RPMI7951 (cell line): ENCODE results near the gene SEPTIN6. TPM values are rescaled to one million over a fixed set of nuclear protein-coding genes. Genes with fewer than 3 reads are reported as not detected.
"Not testable (repeated sequence)": the region's sequence is repeated elsewhere in the genome, so short reads cannot be mapped to it uniquely, and the experiment has no call there.

Experiments used
- DNase-seq: peaks from one replicate; pipeline ENCODE4 v3.0.0-alpha.2; 2012; ENCODE audit warnings: low read depth
- total RNA-seq: library from RNA; depleted of rRNA; stranded (reverse); fragments of >200 nt; shearing (Covaris generic); gene quantifications from 2 replicates; pipeline ENCODE4 v1.2.3, GENCODE V29; 2014

The SEPTIN6 gene
- total RNA-seq, 1 experiment from 2014 or later = 10.3 TPM

DNA sequence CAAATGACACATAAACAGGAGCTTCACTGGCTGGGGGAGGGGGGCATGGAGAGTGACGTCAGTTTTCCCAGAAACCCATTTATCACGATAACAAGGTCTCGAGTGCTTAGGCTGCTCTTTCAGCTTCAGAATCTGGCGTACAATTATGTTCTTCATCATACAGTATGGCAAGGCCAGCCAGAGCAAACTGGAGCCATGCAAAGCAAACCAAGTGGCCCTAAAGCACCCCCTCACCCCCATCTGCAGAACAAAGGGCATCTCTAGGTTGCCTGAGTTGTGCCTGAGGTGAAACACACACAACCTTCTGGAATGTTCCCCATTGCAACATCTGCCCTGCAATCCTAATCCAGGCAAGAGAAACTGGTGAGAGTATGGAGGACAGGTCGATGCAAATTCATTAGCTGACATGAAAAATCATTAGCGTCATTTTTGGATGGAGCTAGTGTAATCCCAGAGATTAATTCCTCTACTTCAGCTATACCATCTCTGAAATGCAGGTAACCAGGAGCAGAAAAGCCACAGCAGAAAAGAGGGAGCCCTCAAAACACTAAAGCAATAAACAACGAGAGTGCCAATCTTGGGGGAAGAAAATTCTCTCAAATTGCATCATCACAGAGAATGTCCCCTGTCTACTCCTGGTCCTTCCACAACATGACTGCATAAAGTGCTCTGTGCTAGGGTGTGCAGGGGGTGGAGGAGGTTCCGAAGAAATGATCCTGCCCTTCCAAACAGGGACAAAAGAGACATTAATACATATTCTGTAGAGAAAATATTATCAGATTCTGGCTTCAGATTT lies 1.8 kb downstream of the SEPTIN6 start:
- no peak for DNase-seq

DNA sequence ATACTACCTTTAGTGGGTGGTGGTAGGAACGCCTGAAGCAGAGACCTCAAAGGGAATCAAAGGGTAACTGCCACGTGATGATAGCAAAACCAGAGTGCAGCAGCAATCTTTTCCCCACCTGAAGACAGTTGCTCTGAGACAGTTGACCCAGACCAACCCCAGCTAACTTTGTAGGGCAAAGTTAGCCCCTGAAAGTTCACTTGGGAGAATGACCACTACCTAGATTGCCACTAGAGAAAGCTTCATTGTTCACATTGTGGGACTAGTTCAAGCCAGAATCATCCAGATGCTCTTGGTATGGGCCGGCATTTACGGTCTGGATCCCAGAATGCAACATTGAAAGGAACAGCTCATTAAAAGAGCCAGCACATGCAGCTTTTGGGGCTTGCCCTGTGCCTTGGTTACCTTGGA lies 4.1 kb downstream of the SEPTIN6 start:
- DNase-seq = no peak

DNA sequence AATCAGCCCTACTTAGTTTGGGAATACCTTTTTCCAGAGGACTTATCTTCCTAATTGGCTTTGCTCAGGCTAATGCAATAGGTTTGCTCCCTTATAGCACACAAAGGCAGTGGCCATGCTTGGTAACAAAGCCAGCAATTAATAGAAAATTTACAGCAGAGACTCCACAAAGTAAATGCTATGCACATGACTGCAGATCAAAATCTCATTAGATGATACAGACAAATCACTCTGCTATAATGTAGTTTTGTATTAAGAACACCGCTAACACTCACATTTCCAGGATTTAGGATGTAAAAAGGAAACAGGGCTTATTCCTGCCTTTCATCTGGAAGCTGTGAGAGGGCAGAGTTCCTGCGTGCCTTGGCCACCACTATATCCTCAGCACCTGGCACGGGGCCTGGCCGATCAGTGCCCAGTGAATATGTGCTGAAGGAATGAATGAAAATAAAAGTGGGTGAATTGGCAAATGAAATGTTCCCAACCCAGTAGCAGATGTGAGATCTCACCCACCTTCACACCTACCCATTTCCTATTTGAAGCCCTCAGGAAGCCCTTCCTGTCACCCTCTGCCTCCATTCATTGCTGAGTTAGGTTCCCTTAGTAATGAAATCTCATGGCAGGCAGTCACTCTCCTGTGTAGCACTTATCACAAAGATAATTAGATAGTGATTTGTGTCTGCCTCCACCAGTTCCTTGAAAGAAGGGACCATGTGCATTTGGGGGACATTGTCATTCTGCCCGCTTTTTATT lies 5.1 kb downstream of the SEPTIN6 start:
- no peak for DNase-seq

DNA sequence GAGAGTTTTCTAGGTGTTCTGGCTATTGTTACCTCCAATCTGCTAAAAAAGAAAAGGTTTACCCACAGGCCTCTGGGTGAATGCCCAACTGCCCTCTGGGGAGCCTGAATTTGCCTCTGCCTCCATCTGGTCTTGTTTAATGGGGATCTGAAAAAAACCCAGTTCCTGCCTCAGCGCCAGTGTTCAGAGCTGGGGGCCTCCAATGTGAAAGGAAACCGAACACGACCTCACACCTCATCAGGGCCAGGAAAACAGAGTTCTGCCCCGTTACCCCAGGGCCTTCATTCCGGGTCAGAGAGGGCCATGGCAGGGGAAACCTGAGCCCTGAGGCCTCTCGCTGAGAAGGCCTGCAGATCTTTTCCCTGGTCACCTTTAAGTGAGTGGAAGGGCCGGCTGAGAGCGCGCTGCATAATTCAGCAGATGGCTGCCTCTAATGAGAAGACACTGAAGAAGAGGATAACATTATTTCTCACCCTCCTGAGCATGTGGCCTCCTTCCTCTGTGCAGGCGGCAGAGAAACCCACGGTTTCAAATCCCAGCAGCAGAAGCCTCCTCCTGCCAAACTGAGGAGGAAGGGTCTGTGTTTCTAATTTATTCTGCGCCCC lies 6.8 kb downstream of the SEPTIN6 start:
- no peak for DNase-seq

DNA sequence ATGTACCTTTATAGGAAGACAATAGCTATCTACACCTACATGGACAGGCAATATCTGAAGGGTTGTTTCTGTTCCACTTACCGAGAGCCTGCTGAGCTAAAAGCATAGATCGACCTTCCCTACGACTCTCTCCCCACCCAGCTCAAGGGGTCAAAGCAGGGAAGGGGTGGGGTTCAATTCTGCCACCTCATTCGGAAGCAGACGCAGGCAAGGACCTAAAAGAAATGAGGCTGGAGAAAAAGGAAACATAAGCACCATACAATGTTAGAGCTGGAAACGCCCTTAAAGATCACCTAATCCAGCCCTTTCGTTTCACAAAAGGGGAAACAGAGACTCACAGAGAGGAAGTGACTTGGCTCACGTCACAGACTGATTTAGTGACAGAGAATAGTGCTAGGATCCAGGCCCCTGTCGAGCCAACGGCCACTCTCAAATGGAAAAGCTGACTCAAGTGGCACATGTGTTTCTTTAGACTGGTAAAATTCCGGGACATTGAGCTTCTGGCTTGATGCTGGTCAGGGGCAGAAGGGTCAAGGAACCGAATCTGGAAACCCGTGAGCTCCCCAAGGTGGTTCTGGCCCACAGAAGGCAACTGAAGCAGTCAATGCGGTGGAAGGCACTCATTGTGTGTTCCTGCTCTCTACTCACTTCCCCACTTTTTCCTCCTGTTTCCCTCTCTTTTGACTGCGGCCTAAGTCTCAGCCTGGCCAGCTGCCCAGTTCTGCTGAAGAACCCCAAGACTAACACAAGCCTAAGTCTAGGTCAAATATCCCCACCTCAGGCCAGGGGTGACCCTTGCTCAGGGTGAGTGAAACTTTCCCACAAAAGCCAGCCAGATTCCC lies 7.5 kb downstream of the SEPTIN6 start:
- DNase-seq = no peak

DNA sequence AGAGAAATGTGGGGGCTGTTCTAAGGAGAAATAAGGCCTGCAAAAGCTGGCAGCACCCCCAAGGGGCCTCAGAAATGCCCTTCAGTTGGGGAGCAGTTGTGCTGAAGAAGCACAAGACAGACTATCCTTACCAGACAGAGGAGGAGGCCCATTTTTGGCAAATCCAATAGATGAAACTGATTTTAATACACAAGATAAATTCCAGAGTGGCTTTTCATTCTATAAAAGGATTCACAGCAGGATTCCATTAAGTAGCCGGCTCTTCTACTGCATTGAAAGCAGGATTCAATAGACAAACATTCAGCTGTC lies 8.1 kb downstream of the SEPTIN6 start:
- DNase-seq = no peak

DNA sequence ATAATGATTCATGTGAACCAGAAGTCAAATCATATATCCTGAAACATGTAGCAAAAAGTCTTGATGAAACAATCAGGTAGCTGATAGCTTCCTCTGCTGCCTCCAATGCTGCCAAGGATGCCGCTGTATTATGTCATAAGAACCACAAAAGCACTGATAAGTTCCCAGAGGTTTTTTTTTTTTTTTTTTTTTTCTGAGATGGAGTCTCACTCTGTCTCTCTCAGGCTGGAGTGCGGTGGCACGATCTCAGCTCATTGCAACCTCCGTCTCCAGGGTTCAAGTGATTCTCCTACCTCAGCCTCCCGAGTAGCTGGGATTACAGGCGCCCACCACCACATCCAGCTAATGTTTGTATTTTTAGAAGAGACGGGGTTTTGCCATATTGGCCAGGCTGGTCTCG lies 8.7 kb downstream of the SEPTIN6 start:
- DNase-seq = not testable (repeated sequence)

DNA sequence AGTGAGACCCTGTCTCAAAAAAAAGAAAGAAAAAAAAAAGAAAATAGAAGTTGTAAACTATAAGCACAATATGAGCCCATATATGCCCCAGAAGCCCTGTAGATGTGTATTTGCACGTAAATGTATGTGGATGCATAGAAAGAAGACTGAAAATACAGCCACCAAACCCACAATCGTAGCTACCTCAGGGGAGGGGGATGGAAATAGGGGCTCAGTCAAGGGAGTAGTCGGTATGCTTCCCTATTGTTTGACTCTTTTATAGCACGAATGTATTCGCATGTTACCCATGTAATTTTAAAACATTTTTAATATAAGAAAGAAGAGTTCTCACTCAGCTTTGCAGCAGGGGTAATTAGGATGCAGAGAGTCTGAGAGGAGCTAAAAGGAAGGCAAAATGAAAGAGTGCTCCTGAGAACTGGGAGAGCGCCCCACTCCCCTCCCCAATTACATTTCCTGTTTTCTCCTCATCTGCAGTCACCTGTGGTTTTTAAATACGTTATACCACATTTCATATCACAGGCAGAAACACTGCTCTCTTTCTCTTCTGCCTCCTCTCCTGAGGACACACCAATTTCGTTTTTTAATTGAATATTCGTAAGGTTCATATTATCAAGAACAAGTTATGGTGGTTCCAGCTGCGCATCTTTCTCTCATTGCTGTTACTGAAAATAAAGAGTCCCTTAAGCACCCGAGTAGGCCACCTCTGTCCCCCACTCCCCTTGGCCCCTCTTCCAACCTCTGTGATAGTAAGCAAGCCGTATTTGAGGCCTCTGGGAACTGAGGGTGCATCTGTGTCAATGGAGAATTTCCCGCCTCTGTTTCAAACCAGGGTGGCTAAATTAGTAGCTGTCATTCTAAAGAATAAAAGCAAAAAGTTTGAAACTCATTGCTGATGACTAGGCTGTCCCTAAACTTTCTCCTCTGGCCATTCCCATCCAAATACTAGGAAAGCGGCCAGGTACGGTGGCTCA lies 10.7 kb downstream of the SEPTIN6 start:
- DNase-seq = no peak

DNA sequence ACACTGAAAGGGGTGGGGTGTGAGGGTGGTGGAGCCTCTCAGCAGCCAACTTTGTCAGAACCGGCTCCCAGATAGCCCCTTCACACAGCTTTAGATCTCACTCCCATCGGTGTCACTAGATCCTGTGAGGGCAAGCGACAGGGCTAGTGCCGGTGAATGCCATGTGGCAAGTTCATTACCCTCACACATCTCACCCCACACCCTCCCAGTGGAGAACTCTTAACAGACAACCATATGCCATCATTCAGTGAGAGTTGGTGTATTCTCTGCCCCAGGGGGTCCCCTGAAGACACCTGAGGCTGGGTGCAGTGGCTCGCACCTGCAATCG lies 15.3 kb downstream of the SEPTIN6 start:
- DNase-seq = no peak

DNA sequence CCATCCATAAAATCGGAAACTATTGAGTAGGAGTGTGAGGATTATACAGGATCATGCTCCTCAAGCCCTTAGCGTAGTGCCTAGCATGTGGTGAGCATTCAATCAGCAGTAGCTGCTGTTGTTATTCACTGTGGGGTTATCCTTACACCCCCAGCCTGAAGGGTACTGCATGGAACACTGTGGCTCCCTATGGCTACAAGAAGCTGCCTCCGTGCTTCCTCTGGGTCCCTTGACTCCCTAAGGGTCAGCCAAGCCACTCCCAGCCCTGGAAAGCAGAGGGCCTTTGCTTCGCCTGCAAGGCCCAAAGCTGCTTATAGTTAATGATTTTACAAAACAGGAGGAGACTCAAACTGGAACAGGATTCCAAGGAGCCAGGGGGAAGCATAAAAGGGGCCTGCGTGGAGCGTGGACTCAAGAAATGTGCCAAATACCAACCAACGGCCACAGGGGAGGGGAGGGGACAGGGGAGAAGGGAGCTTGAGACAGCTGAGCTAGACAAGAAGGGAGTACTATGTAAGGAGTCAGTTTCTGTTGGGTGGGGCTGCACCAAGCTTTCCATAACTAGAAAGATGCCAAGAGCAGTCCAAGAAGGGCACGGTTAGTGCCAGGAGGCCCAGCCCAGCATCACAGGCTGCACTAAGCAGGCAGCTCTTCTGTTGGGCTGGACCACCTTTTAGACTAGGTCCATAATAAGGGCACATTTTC lies 15.9 kb downstream of the SEPTIN6 start:
- no peak for DNase-seq

DNA sequence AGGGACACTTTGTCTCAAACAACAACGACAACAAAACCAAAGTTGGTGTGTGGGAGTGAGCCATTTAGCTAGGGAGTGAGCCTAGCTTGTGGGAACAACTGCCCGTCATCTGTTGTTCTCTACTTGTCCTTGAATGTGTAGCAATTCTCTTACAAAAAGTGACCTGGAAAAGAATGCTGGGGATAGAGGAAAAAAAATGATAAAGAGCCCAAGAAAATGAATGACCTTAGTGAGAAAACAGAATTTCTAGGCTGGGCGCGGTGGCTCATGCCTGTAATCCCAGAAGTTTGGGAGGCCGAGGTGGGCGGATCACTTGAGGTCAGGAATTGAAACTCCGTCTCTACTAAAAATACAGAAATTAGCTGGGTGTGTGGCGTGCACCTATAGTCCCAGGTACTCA lies 19.6 kb downstream of the SEPTIN6 start:
- no peak for DNase-seq

DNA sequence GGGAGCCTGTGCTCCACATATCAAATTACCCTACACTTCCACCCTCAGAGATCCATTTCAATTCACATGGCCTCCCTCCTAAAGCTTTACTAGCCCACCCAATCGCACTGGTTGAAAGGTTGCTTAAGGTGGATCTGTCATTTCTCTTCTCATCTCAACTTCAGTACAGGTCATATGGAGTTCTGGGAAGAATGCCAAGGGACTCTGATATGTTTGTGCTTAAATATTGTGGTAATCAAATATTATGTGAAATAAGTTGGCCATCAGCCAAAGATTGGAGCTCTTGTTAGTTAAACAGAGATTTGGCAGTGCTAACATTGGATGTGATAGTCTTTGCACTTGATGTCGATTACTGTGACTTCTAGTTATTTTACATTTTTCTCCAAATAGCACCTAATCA lies 20.5 kb downstream of the SEPTIN6 start:
- DNase-seq = no peak

DNA sequence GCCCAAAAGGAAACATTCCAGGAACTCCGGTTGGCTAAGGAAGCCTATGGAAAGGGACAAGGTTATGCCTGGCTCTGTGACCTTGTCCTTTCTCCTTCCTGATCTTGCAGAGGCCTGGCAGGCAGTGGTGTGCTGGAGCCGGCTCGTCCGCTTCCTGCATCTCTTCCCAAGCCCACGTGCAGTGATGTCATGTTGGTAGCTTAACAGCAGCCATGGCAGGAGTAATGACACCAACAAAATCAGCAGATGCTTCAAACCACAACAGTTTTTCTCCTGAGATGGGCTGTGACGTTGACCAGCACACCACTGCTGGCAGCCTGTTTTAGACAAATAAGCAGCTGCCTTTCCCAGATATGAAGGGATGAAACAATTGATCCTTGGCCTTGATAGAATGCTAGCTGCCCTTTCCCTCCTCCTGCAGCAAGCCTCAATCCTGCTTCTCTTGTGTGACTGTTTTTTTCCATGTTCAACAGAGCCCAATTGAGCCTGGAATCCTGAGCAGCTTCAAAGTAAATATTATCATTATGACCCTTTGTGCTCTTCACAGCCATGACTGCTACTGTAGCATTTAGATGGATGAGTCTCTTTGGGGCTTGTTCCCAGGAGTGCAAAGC lies 23.4 kb downstream of the SEPTIN6 start:
- DNase-seq = no peak

DNA sequence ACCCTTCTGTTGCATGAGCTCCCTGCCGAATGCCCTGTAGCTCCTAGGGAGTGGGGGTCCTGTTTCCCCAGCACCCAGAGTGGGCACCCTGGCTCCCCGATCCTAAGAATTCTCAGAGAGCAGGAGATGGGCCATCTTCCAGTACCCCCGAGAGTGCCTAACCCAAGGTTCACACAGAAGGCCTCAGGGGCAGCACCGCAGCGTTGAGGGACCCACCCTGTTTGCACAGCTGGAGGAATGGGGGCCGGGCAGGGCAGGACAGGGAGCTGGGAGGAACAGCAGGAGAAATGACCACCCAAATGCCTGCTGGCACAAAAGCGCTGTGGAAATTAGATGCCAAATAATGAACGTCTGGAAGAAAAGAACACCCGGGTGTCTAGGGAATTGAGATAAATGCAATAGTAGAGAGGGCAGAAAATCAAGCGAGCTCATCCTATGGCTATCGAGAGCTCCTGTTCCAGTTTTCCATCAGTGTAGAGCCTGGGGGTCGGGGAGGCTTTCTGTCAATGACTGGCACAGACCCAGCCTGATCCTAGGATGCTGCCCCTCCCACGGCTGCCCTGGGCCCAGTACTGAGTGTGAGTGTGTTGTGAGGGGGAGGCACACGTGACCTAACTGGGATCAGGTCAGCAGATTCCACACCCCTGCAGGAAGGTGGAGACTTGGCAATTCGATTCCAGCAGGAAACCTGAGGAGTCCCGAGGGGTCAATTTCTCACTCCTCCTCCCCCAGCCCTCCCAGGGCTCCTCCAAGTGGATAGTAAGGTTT lies 25.7 kb downstream of the SEPTIN6 start:
- no peak for DNase-seq

DNA sequence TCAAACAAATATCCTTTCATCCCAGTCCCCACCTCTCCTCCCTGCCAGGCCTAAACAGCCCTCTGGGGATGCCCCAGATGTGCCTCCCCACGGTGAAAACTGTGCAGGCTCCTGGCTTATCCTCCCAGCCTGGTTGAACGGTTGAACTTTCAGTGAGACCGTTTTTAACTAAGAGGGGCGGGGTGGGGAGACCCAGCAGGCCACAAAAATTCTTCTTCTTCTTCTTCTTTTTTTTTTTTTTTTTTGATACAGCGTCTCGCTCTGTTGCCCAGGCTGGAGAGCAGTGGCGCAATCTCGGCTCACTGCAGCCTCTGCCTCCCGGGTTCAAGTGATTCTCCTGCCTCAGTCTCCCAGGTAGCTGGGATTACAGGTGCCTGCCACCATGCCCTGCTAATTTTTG lies 28.1 kb downstream of the SEPTIN6 start:
- DNase-seq = not testable (repeated sequence)

DNA sequence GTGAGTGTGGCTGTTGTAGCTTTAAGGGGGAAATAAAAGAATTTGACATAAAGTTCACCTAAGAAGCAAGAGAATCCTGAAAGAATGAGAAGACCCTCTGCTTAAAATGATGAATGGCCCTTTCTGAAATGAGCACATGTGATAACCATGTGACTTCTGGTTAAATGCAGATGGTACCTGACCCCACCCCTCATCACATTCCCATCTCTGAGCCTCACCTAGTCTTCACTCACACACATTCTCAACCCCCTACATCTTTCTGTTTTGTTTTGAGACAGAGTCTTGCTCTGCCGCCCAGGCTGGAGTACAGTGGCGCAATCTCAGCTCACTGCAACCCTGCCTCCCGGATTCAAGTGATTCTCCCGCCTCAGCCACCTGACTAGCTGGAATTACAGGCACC lies 31.5 kb downstream of the SEPTIN6 start:
- DNase-seq = no peak

DNA sequence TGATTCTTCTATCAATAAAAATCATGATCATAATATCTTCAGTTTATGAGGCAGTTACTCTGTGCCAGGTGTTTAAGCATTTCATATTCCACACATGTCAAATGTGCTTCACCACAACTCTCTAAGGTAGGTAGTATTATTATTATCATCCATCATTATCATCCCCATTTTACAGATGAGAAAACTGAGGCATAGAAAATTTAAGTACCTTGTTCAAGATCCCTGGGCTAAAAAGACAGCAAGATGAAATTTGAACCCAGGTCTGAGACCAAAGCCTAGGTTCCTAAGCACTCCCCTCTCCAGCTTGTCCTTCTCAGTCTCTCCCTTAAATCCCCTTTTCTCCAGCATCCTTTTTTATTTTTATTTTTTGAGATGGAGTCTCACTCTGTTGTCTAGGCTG lies 33.4 kb downstream of the SEPTIN6 start:
- DNase-seq = no peak

DNA sequence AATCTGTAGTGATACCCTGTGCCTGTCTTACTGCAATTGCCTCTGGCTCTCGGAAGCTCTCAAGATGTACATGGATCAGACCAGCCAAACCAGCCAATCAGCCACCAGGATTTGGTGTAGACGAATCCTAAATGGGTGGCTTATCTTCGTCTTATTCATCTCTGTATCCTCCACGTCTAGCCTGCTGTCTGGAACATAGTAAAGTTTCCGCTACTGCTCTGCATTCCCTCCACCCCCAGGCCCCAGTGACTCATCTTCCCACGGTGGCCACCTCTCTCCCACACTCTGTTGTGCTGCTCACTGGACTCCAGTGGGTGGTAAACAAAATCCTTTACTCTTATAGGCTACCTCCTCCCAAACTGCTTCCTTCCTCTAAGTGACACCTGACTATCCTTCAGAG lies 37.8 kb downstream of the SEPTIN6 start:
- peak; percentile 70 for DNase-seq

DNA sequence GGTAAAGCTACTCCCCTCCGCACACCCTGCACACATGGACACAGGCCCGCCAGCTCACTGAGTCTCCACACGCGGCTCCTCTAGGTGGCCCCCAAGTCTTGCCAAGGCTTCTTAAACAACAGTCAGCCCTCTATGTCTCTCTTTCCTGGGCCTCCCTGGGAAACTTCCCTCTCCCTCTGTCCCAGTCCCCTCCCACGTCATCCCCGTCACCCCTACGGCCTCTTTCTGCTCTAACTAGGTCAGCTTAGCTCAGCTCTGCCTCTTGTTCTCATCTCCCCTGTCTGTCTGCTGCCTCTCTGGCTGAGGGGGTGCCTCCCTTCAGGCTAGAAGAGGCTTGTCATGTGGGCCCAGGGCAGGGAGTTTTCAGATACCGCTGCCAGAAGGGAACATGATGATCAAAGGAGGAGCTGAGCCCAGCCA lies 38.8 kb downstream of the SEPTIN6 start:
- no peak for DNase-seq
